Left ventricle myocardium inferior (tissue), 1 donor: ENCODE measurements around the gene SLX9. TPM values are rescaled to one million over a fixed set of nuclear protein-coding genes. Genes with fewer than 3 reads are reported as not detected.

Experiments
- DNase-seq: peaks from one replicate; pipeline ENCODE4 v3.0.0-alpha.2; 2020
- H3K27ac ChIP-seq: fragments of 200-600 bp; replicated peaks from 2 replicates; pipeline ENCODE4 v1.8.0; 2021
- H3K27me3 ChIP-seq: fragments of 200-600 bp; 2 replicates; pipeline ENCODE4 v1.8.0; 2021; ENCODE audit warnings: low read depth
- H3K36me3 ChIP-seq: fragments of 200-600 bp; 2 replicates; pipeline ENCODE4 v1.8.0; 2021
- H3K4me1 ChIP-seq: fragments of 200-600 bp; 2 replicates; pipeline ENCODE4 v1.8.0; 2021
- H3K4me3 ChIP-seq: fragments of 200-600 bp; 2 replicates; pipeline ENCODE4 v1.8.0; 2021; ENCODE audit warnings: mild to moderate bottlenecking, moderate library complexity
- H3K9me3 ChIP-seq: fragments of 200-600 bp; replicated peaks from 2 replicates; pipeline ENCODE4 v1.8.0; 2021
- CTCF ChIP-seq: fragments of 200-600 bp; IDR thresholded peaks from 2 replicates; pipeline ENCODE4 v1.8.0; 2021; ENCODE audit warnings: antibody characterized with exemption, mild to moderate bottlenecking, borderline replicate concordance
- intact Hi-C: fragments of 100-400 bp; cut with micrococcal nuclease; formaldehyde crosslinking; loops from one replicate; pipeline ENCODE4 v1.11.0; 2022
- total RNA-seq: library from RNA; stranded (reverse); fragmentation: NEBNext Ultra II Directional; extraction: Animal tissue kit (Norgen Biotek cat#: 25700); gene quantifications from one replicate; pipeline ENCODE4 v1.2.1, GENCODE V29; 2021
- donor health status: DM: no; HTN: yes; CAD: no; lungs with severe emphysema.

SLX9 gene
- total RNA-seq, 1 donor from 2014 or later, result 70.7 TPM

DNA sequence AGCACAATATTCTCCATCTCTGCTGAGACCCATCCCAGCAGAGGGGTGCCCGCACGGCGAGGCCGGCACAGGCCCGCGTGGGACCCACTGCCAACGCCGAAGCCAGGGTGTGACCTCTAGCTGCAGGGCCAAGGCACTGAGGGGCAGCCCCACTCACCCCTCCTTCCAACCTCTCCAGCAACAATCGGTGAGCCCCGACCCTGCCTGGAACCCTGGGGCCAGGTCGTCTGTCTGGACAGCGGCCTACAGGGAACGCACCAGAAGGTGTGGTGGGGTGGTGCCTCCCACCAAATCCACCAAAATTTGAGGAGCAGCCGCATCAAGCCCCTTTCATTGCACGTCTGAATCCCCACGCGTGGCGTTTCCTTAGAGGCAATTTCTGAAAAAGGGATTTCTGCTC, 71.6 kb downstream of the SLX9 start:
- TF ChIP-seq CTCF, result no peak
- Histone ChIP-seq H3K36me3 (no peaks in the 10 kb centered on the region), H3K4me3 (no peak overlapping the region), H3K9me3 (no peaks in the 10 kb centered on the region), H3K4me1 (peaks cover 18% of the 10 kb centered on the region), H3K27me3 (no peaks in the 10 kb centered on the region), H3K27ac (no peak overlapping the region)
- intact Hi-C loops, result no loop called here
- DNase-seq, result no peak

DNA sequence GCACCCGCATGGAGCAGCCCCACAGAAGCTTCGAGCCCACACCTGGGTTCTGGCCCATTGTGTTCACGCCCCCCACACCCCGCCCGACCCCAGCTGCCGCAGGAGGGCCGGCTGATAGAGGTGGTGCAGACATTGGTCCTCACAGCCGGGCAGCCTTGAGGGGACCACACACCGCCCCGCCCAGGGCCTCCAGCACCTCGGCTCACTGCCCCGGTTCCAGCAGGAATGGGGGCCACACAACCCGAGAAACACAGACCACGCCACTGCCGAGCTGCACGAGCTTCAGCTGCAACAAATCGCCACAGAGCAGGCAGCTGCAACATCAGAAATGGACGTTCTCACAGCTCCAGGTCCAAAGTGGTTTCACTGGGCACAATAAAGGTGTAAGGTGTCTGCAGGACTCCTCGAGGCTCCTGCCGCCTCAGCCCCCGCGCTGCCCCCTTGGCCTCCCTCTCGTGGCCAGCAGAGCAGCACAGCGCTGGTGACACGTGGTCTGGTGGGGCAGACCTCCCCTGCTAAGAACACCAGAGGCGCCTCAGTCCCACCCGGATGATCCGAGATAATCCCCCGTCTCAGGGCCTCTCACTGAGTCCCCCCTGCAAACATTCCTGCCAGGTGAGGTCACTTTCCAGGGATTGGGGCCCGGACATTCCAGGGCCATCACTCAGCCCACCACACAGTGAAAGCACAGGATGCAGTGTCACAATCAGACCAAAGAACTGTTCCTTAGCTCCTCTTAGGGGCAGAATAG, 72.3 kb downstream of the SLX9 start:
- peaks cover 22% of the 10 kb centered on the region for H3K4me1 ChIP-seq
- no peak overlapping the region for H3K4me3 ChIP-seq
- peak; percentile 16 for DNase-seq
- H3K27me3 ChIP-seq, result no peaks in the 10 kb centered on the region
- TF ChIP-seq CTCF, result no peak
- no peak overlapping the region for H3K27ac ChIP-seq
- no peaks in the 10 kb centered on the region for H3K36me3 ChIP-seq
- no peaks in the 10 kb centered on the region for H3K9me3 ChIP-seq
- intact Hi-C loops, result no loop called here

DNA sequence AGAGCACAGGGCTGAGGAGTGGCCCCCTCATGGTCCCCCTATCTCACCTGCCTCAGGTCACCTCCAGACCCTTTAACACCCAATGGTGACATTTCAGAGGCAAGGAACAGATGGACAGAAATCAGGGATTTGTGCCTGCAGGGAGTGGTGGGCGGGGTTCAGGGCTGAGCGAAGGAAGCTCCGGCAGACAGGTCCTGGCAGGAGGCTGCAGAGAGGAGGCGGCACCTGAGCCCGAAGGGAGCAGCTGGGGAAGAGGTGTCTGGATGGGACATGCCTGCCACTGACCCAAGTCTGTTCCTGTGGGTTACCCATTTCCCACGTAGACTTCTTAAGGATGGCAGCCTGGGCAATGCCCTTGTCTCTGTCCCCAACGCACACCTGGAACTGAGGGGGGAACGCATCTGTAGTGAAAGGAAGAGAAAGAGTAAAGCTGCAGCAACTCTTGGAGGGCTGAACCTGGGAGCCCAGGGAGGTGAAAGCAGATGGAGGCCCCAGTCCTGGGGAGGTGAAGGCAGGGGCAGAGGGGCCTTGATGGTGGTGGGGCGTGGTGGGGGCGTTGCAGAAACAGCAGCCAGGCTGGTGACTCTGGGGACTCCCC, 72.9 kb downstream of the SLX9 start:
- Histone ChIP-seq H3K4me3 (no peak overlapping the region), H3K9me3 (no peaks in the 10 kb centered on the region), H3K36me3 (no peaks in the 10 kb centered on the region), H3K27ac (no peak overlapping the region), H3K4me1 (peaks cover 22% of the 10 kb centered on the region), H3K27me3 (no peaks in the 10 kb centered on the region)
- intact Hi-C loops, result no loop called here
- TF ChIP-seq CTCF, result no peak
- no peak for DNase-seq

DNA sequence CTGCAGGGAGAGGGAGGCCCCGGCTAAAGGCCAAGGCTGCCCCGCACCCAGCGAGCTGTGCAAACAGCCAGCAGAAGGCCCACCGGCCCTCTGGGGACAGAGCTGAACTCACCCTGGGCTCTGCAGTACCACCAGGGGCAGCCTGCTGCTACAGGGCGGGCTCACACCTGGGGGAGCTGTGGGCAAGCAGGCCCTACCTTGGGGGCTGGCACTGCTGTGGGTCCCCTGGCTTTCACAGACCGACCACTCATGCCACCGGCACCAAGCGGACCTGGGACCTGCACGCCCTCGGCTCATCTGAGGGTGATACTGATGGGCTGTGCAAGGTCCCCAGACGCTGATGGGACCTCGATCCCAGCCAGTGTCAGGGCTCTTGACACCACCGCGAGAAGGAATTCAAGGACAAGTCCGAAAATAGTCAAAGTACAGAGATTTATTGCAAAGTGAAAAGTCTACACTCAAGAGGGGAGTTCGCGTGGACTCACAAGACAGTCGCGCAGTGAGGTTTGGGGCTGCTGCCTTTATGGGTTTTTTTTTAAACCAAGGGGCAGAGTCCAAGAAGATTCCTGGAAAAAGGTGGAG, 73.5 kb downstream of the SLX9 start:
- Histone ChIP-seq H3K36me3 (no peaks in the 10 kb centered on the region), H3K4me3 (no peak overlapping the region), H3K27me3 (no peaks in the 10 kb centered on the region), H3K4me1 (peaks cover 26% of the 10 kb centered on the region), H3K9me3 (no peaks in the 10 kb centered on the region), H3K27ac (no peak overlapping the region)
- TF ChIP-seq CTCF, result no peak
- peak; percentile 10 for DNase-seq
- intact Hi-C loops, result no loop called here

GRCh38 chr21:45014747-45015468, 75.1 kb downstream of the SLX9 start:
- H3K27me3 ChIP-seq, result no peaks in the 10 kb centered on the region
- intact Hi-C loops, result no loop called here
- peaks cover 40% of the 10 kb centered on the region for H3K4me1 ChIP-seq
- TF ChIP-seq CTCF, result no peak
- H3K9me3 ChIP-seq, result no peaks in the 10 kb centered on the region
- no peaks in the 10 kb centered on the region for H3K36me3 ChIP-seq
- H3K27ac ChIP-seq, result no peak overlapping the region
- DNase-seq, result no peak
- no peak overlapping the region for H3K4me3 ChIP-seq
